HEK293 (cell line): ENCODE results near the gene MTA1.

Experiments
- CTCF ChIP-seq: fragments of 450-650 bp; formaldehyde crosslinking; IDR thresholded peaks from 2 replicates; pipeline ENCODE4 v1.5.1; 2016; ENCODE audit warnings: missing biosample characterization, missing genetic modification characterization
- KLF7 ChIP-seq: fragments of 450-650 bp; formaldehyde crosslinking; IDR thresholded peaks from 2 replicates; pipeline ENCODE4 v1.5.1; 2016; ENCODE audit warnings: missing biosample characterization, missing genetic modification characterization, borderline replicate concordance
- MYNN ChIP-seq: fragments of 450-650 bp; formaldehyde crosslinking; IDR thresholded peaks from 2 replicates; pipeline ENCODE4 v1.5.1; 2016; ENCODE audit warnings: missing biosample characterization, missing genetic modification characterization, borderline replicate concordance
- MZF1 ChIP-seq: fragments of 450-650 bp; formaldehyde crosslinking; IDR thresholded peaks from 2 replicates; pipeline ENCODE4 v1.5.1; 2017; ENCODE audit warnings: missing biosample characterization, missing genetic modification characterization, borderline replicate concordance
- PRDM10 ChIP-seq: fragments of 450-650 bp; formaldehyde crosslinking; IDR thresholded peaks from 2 replicates; pipeline ENCODE4 v1.5.1; 2016; ENCODE audit warnings: missing biosample characterization, missing genetic modification characterization
- SP2 ChIP-seq: fragments of 450-650 bp; formaldehyde crosslinking; IDR thresholded peaks from 2 replicates; pipeline ENCODE4 v1.5.1; 2016; ENCODE audit warnings: missing biosample characterization, missing genetic modification characterization
- ZBTB17 ChIP-seq: fragments of 450-650 bp; formaldehyde crosslinking; IDR thresholded peaks from 2 replicates; pipeline ENCODE4 v1.5.1; 2016; ENCODE audit warnings: missing biosample characterization, missing genetic modification characterization
- ZBTB26 ChIP-seq: fragments of 450-650 bp; formaldehyde crosslinking; optimal IDR thresholded peaks from 2 replicates; pipeline ENCODE3; 2016; ENCODE audit warnings: missing biosample characterization, mild to moderate bottlenecking, missing genetic modification characterization
- ZBTB48 ChIP-seq: fragments of 450-650 bp; formaldehyde crosslinking; IDR thresholded peaks from 2 replicates; pipeline ENCODE4 v1.5.1; 2016; ENCODE audit warnings: missing biosample characterization, missing genetic modification characterization
- ZBTB8A ChIP-seq: fragments of 450-650 bp; formaldehyde crosslinking; IDR thresholded peaks from 2 replicates; pipeline ENCODE4 v1.5.1; 2016; ENCODE audit warnings: missing biosample characterization, missing genetic modification characterization
- ZEB2 ChIP-seq: fragments of 450-650 bp; formaldehyde crosslinking; IDR thresholded peaks from 2 replicates; pipeline ENCODE4 v1.5.1; 2016; ENCODE audit warnings: missing biosample characterization, missing genetic modification characterization
- ZNF280C ChIP-seq: fragments of 450-650 bp; formaldehyde crosslinking; IDR thresholded peaks from 2 replicates; pipeline ENCODE4 v1.5.1; 2016; ENCODE audit warnings: missing biosample characterization, missing genetic modification characterization
- ZNF341 ChIP-seq: fragments of 450-650 bp; formaldehyde crosslinking; IDR thresholded peaks from 2 replicates; pipeline ENCODE4; 2016; ENCODE audit warnings: low read depth, missing biosample characterization, missing genetic modification characterization
- ZNF629 ChIP-seq: fragments of 450-650 bp; formaldehyde crosslinking; IDR thresholded peaks from 2 replicates; pipeline ENCODE4 v1.5.1; 2017; ENCODE audit warnings: missing biosample characterization, missing genetic modification characterization
- ZNF692 ChIP-seq: fragments of 450-650 bp; formaldehyde crosslinking; IDR thresholded peaks from 2 replicates; pipeline ENCODE4 v1.5.1; 2016; ENCODE audit warnings: missing biosample characterization, missing genetic modification characterization
- ZNF76 ChIP-seq: fragments of 450-650 bp; formaldehyde crosslinking; IDR thresholded peaks from 2 replicates; pipeline ENCODE4; 2016; ENCODE audit warnings: low read depth, missing biosample characterization, missing genetic modification characterization, borderline replicate concordance
- ZNF776 ChIP-seq: fragments of 450-650 bp; formaldehyde crosslinking; IDR thresholded peaks from 2 replicates; pipeline ENCODE4 v1.5.0; 2017; ENCODE audit warnings: missing biosample characterization, missing genetic modification characterization, borderline replicate concordance
- TF ChIP-seq, protein P1 (sequence below): fragments of 450-650 bp; formaldehyde crosslinking; conservative IDR thresholded peaks from 2 replicates; pipeline ENCODE4 v1.5.1; 2016; ENCODE audit warnings: low read depth, missing biosample characterization, missing genetic modification characterization
- TF ChIP-seq, protein P2 (sequence below): fragments of 450-650 bp; formaldehyde crosslinking; IDR thresholded peaks from 2 replicates; pipeline ENCODE4 v1.5.1; 2016; ENCODE audit warnings: missing biosample characterization, missing genetic modification characterization, borderline replicate concordance

MTA1 gene

DNA sequence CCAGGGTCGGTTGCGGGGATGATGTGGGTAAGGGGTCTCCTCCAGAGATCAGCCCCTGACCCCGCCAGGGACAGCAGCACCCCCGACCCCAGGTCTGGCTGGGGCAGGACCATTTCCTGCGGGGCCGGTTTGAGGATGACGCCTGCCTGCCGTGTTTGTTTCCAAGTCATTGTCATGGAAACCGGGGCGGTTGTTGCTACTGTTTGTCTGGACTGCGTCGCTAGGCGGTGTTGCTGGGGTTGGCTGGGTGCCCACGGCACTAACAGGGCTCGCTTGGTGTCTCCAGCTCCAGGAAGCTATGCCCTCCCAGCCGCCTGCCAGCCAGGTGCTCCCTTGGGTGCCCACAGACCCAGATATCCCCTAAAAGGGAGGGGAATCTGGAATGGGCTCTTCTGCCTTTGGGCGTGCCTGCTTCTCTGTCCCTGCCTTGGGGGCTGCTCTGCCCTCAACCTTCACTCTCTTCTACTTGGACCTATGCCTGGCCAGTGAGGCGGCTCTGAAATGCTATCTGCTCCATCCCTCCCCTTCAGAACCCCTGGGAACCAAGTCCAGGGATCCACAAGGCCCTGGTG lies 62.3 kb downstream of the MTA1 start (continued):
- TF ChIP-seq PRDM10 (tag by site-specific recombination) (peak; percentile 84), MYNN (tag by site-specific recombination) (peak; percentile 95), ZNF76 (tag by site-specific recombination) (no peak), ZBTB8A (tag by site-specific recombination) (peak; percentile 84), KLF7 (tag by site-specific recombination) (peak; percentile 90), ZBTB26 (tag by site-specific recombination) (no peak), MZF1 (tag by site-specific recombination) (no peak), ZEB2 (tag by site-specific recombination) (peak; percentile 12; the same call in 1 of the 2 replicates), ZNF341 (tag by site-specific recombination) (peak; percentile 81), ZNF692 (tag by site-specific recombination) (no peak; the same call in 1 of the 2 replicates), ZNF280C (tag by site-specific recombination) (no peak), ZBTB48 (tag by site-specific recombination) (peak; percentile 86), ZNF776 (tag by site-specific recombination) (no peak), ZNF629 (tag by site-specific recombination) (peak; percentile 59), ZBTB17 (tag by site-specific recombination) (peak; percentile 68; the same call in 1 of the 2 replicates), CTCF (tag by site-specific recombination) (peak; percentile 84), SP2 (peak; percentile 56; the same call in 1 of the 2 replicates)
- TF ChIP-seq, protein P1, sequence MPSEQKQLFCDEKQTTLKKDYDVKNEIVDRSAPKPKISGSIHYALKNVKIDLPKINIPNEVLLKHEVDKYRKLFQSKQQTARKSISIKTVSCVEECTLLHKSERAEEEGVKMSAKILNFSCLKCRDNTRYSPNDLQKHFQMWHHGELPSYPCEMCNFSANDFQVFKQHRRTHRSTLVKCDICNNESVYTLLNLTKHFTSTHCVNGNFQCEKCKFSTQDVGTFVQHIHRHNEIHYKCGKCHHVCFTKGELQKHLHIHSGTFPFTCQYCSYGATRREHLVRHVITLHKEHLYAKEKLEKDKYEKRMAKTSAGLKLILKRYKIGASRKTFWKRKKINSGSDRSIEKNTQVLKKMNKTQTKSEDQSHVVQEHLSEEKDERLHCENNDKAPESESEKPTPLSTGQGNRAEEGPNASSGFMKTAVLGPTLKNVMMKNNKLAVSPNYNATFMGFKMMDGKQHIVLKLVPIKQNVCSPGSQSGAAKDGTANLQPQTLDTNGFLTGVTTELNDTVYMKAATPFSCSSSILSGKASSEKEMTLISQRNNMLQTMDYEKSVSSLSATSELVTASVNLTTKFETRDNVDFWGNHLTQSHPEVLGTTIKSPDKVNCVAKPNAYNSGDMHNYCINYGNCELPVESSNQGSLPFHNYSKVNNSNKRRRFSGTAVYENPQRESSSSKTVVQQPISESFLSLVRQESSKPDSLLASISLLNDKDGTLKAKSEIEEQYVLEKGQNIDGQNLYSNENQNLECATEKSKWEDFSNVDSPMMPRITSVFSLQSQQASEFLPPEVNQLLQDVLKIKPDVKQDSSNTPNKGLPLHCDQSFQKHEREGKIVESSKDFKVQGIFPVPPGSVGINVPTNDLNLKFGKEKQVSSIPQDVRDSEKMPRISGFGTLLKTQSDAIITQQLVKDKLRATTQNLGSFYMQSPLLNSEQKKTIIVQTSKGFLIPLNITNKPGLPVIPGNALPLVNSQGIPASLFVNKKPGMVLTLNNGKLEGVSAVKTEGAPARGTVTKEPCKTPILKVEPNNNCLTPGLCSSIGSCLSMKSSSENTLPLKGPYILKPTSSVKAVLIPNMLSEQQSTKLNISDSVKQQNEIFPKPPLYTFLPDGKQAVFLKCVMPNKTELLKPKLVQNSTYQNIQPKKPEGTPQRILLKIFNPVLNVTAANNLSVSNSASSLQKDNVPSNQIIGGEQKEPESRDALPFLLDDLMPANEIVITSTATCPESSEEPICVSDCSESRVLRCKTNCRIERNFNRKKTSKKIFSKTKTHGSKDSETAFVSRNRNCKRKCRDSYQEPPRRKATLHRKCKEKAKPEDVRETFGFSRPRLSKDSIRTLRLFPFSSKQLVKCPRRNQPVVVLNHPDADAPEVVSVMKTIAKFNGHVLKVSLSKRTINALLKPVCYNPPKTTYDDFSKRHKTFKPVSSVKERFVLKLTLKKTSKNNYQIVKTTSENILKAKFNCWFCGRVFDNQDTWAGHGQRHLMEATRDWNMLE: no peak
- TF ChIP-seq, protein P2, sequence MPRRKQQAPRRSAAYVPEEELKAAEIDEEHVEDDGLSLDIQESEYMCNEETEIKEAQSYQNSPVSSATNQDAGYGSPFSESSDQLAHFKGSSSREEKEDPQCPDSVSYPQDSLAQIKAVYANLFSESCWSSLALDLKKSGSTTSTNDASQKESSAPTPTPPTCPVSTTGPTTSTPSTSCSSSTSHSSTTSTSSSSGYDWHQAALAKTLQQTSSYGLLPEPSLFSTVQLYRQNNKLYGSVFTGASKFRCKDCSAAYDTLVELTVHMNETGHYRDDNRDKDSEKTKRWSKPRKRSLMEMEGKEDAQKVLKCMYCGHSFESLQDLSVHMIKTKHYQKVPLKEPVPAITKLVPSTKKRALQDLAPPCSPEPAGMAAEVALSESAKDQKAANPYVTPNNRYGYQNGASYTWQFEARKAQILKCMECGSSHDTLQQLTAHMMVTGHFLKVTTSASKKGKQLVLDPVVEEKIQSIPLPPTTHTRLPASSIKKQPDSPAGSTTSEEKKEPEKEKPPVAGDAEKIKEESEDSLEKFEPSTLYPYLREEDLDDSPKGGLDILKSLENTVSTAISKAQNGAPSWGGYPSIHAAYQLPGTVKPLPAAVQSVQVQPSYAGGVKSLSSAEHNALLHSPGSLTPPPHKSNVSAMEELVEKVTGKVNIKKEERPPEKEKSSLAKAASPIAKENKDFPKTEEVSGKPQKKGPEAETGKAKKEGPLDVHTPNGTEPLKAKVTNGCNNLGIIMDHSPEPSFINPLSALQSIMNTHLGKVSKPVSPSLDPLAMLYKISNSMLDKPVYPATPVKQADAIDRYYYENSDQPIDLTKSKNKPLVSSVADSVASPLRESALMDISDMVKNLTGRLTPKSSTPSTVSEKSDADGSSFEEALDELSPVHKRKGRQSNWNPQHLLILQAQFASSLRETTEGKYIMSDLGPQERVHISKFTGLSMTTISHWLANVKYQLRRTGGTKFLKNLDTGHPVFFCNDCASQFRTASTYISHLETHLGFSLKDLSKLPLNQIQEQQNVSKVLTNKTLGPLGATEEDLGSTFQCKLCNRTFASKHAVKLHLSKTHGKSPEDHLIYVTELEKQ: peak; percentile 52; the same call in 1 of the 2 replicates
